Lung (tissue), 12 donors: Measurements from ENCODE around the gene ATP11A. TPM values are rescaled to one million over a fixed set of nuclear protein-coding genes. Genes with fewer than 3 reads are reported as not detected.

Experiments
- ATAC-seq: fragments of 200-7000 bp; cut with Tn5 transposase; one replicate; pipeline ENCODE4 v1.9.1; 2020; ENCODE audit warnings: moderate number of reproducible peaks; ENCODE audit not compliant: insufficient read depth, low FRiP score
- DNase-seq, 3 donors: peaks; one replicate each; pipeline ENCODE4 v3.0.0-alpha.2; 2013 to 2017
- H3K27ac ChIP-seq, 2 donors: one replicate each; pipeline ENCODE4 v1.5.1; 2013; ENCODE audit warnings: mild to moderate bottlenecking in 2 of 2, moderate library complexity in 2 of 2, control low read depth in 1 of 2, inconsistent platforms in 1 of 2, low read depth in 1 of 2, low read length in 1 of 2
- H3K27me3 ChIP-seq, 3 donors: one replicate each; pipeline ENCODE4 v1.5.1; 2013; ENCODE audit warnings: low read length in 2 of 3; ENCODE audit not compliant: control insufficient read depth in 3 of 3, insufficient read depth in 3 of 3
- H3K36me3 ChIP-seq, 4 donors: one replicate each; pipeline ENCODE4 v1.5.1; 2013; ENCODE audit warnings: low read length in 4 of 4, mild to moderate bottlenecking in 1 of 4, moderate library complexity in 1 of 4; ENCODE audit not compliant: control insufficient read depth in 4 of 4, insufficient read depth in 4 of 4
- H3K4me1 ChIP-seq, 5 donors: one replicate each; pipeline ENCODE4 v1.5.1; 2013; ENCODE audit warnings: low read length in 5 of 5, mild to moderate bottlenecking in 2 of 5, moderate library complexity in 1 of 5; ENCODE audit not compliant: control insufficient read depth in 5 of 5, insufficient read depth in 5 of 5
- H3K4me3 ChIP-seq: one replicate; pipeline ENCODE4 v1.5.1; 2013; ENCODE audit warnings: mild to moderate bottlenecking, control low read depth, moderate library complexity
- H3K9ac ChIP-seq, 2 donors: one replicate each; pipeline ENCODE4 v1.5.1; 2013; ENCODE audit warnings: low read length in 2 of 2, control low read depth in 1 of 2; ENCODE audit not compliant: insufficient read depth in 1 of 2
- H3K9me3 ChIP-seq, 4 donors: one replicate each; pipeline ENCODE4 v1.5.1; 2013; ENCODE audit warnings: low read length in 3 of 4, mild to moderate bottlenecking in 1 of 4, moderate library complexity in 1 of 4; ENCODE audit not compliant: control insufficient read depth in 4 of 4, insufficient read depth in 3 of 4
- WGBS, 2 donors: extraction: QIAGEN DNeasy Blood & Tissue Kit; methylation state at CpG; one replicate each; pipeline ENCODE4 v1.1.7; 2013; 5-methylcytosine and 5-hydroxymethylcytosine counted together
- polyA plus RNA-seq, 2 donors: library from polyadenylated mRNA; stranded (reverse); fragments of 200-250 nt; gene quantifications; one replicate each; pipeline ENCODE4 v1.2.1, GENCODE V29; 2013
- total RNA-seq, 2 donors: library from RNA; depleted of rRNA in 1 of 2; stranded (reverse); fragments of >200 nt in 1 of 2; gene quantifications; one replicate each; pipeline ENCODE4 v1.2.1, GENCODE V29; 2014 to 2021
- TF ChIP-seq, protein P1 (sequence below): IDR thresholded peaks from 2 replicates; pipeline ENCODE4 v1.5.1; 2012; ENCODE audit warnings: mild to moderate bottlenecking; ENCODE audit errors: control extremely low read depth, extremely low read depth
- donor health status: control.
- donor health status: control.
- donor health status: Bipolar disorder and iron deficiency.
- donor health status: healthy.
- donor health status: DM: yes; HTN: yes; CAD: no.

ATP11A gene
- total and polyA plus RNA-seq, 4 donors, result 46.3 to 317 (median 162) TPM

DNA sequence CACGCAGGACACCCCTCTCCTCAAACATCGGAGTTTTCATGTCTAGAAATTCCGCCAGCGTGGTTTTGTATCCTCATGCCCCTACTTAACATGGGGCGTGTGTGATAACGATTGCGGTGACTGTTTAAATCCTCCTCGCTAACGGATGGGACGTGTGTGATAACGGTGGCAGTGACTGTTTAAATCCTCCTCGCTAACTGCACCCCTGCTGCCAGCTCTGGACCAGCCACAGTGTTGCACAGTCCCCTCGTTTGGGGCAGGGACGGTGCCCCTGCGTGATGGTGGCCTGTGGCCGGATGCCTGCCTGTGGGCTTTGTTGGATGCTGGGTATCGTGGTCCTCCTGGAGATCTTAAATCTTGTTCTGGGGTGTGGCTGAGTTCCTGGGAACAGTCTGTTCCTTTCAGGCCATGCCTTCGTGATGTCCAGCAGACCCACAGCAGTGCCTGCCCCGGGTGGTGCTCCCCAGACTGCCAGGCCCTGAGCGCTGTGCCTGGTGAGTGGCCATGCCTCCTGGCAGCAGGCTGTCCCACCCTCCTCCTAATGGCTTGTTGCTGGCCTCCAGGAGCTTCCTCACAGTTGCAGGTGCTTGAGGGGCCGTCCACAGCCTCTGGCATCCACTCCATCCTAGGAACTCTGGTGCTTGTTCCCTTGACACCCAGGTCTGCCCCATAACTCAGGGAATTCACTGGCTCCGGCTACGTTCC lies 156.7 kb downstream of the ATP11A start:
- Histone ChIP-seq H3K4me1 (no peaks in the 10 kb centered on the region), H3K9ac (no peak overlapping the region), H3K27me3 (no peaks in the 10 kb centered on the region), H3K36me3 (peaks cover 6 to 46% (median 19%) of the 10 kb centered on the region in 4 donors), H3K4me3 (no peak overlapping the region), H3K27ac (no peak overlapping the region), H3K9me3 (peaks cover 0 to 3% (median 0%) of the 10 kb centered on the region in 4 donors)
- TF ChIP-seq, protein P1, sequence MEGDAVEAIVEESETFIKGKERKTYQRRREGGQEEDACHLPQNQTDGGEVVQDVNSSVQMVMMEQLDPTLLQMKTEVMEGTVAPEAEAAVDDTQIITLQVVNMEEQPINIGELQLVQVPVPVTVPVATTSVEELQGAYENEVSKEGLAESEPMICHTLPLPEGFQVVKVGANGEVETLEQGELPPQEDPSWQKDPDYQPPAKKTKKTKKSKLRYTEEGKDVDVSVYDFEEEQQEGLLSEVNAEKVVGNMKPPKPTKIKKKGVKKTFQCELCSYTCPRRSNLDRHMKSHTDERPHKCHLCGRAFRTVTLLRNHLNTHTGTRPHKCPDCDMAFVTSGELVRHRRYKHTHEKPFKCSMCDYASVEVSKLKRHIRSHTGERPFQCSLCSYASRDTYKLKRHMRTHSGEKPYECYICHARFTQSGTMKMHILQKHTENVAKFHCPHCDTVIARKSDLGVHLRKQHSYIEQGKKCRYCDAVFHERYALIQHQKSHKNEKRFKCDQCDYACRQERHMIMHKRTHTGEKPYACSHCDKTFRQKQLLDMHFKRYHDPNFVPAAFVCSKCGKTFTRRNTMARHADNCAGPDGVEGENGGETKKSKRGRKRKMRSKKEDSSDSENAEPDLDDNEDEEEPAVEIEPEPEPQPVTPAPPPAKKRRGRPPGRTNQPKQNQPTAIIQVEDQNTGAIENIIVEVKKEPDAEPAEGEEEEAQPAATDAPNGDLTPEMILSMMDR, result no peak
- ATAC-seq, result no peak
- DNase-seq, result no peak
- WGBS, 2 donors, result 93 to 96% methylated on average over 23 of the region's 23 CpGs

DNA sequence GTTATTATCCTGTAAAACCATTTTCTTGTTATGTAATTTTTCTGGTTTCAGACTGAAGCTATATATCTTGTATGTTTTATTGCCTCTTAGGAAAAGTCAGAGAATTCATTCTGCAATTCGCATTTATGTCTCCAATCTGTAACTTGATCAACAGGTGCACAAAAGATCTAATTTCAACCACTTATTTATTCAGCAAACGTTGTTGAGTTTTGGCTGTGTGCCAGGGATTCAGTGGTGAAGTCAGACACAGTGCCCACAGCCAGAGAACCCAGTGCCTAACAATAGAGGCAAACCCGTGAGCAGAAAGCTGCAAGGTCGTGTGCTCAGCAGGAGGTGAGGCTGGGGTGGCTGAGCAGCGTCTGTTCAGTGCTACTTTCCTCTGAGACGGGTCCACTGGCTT lies 159.7 kb downstream of the ATP11A start:
- H3K27ac ChIP-seq, result peak overlapping the region in 1 of 2 donors; percentile 32
- peaks cover 0 to 3% (median 0%) of the 10 kb centered on the region in 4 donors for H3K9me3 ChIP-seq
- WGBS, 2 donors, result 60 to 83% methylated on average over 6 of the region's 6 CpGs
- TF ChIP-seq, protein P1, result no peak
- H3K4me3 ChIP-seq, result no peak overlapping the region
- H3K9ac ChIP-seq, result no peak overlapping the region
- DNase-seq, result peak; percentile 56 to 69 (median 62)
- peaks cover 0 to 37% (median 20%) of the 10 kb centered on the region in 4 donors for H3K36me3 ChIP-seq
- H3K4me1 ChIP-seq, result no peaks in the 10 kb centered on the region
- no peak for ATAC-seq
- H3K27me3 ChIP-seq, result no peaks in the 10 kb centered on the region

DNA sequence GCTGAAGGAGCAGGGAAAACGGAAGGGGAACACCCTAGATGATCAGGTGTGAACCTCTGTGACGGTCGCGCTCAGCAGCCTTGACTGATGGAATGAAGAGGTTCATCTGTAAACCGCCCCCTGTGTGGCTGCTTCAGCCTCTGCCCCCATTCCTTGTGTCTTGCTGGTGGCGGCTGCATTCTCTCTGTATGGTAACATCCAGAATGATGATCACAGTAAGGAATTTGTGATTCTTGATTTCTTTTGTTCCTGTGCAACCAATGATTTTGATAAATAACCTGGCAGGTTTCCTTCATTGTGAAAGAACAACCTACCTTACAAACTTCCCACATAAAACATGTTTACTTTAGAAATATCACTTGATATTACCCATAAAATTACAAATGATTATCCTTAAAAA lies 160.4 kb downstream of the ATP11A start:
- DNase-seq, result no peak

More for the DNA sequence above, 160.4 kb downstream of the ATP11A start:
- no peaks in the 10 kb centered on the region for H3K4me1 ChIP-seq
- H3K9ac ChIP-seq, result no peak overlapping the region
- H3K9me3 ChIP-seq, result peaks cover 0 to 3% (median 0%) of the 10 kb centered on the region in 4 donors
- ATAC-seq, result no peak
- peaks cover 0 to 33% (median 22%) of the 10 kb centered on the region in 4 donors for H3K36me3 ChIP-seq
- H3K27me3 ChIP-seq, result no peaks in the 10 kb centered on the region
- no peak overlapping the region for H3K27ac ChIP-seq
- H3K4me3 ChIP-seq, result no peak overlapping the region
- TF ChIP-seq, protein P1, result no peak
- 97 to 98% methylated on average over 6 of the region's 6 CpGs for WGBS, 2 donors
